Eye (tissue), 1 donor: ENCODE measurements around the gene NR5A1.

Experiments used
- DNase-seq: peaks from one replicate; pipeline ENCODE4 v3.0.0-alpha.2; 2015

NR5A1 gene

DNA sequence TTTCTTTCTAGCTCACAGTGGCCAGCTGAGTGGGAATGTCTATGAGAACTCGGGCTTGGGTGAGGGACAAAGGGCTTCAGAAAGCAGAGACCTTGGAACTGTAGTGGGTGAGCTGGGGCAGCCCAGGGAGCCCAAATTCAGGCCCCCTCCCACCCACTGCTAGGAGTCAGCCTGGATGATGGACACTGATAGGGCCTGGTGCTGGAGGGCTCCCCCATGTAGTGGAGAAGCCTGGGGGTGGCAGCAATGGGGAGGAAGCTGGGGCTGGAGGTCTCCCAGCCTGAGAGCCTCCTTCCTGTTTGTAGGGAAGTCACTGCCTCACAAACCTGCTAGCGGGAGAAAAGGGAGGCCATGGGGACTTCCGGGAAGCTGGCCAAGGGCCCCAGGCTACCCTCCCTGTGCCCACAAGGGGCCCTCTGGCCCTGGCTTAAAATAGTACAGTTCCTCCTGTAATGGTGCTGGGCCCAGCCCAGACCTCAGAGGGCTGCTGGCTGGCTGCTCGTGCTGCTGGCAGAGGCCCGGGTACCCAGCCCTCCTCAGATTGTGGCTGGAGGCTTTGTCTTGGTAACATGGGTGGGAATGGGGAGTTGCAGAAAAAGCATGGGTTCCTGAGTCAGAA lies 6.3 kb upstream of the NR5A1 start:
- no peak for DNase-seq

- no peak for DNase-seq
Observed at GRCh38 chr9:124512806-124513204, 5.6 kb upstream of the NR5A1 start.

- no peak for DNase-seq
Observed at GRCh38 chr9:124511891-124512805, 4.9 kb upstream of the NR5A1 start.

GRCh38 chr9:124511426-124511840 lies 4.2 kb upstream of the NR5A1 start:
- no peak for DNase-seq

DNA sequence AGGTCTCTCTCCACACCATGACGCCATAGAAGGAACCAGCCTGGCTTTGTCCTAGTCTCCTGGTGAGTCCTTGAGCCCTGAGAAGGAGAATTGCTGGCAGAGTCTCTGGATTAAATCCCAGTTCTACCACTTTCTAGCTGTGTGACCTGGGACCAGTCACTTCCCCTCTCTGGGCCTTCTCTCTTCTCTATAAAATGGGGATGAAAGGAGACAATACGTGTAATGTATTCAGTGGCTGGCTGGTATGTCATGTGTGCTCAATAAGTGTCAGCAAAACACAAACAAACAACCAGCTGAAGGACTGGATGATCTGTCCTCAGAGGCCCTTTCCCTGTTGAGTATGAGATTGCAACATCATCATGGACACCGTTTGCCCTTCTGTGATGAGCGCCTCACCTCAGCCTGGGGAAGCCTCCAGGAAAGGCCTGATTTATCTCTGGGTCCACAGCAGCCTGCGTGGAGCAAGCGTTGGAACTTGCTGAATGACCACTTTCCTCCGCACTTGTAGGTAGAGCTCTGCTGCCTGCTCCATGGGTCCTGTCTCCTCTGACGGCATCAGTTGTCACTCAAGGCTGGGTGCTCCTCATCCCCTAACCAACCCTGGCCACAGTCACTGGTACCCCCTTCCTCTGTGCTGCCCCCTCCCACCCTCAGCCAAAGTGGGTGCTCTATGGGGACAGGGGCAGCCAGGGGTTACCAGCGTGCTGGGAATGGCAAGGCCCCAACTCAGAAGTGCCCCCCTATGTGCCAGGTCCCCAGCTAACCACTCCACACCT lies 3.6 kb upstream of the NR5A1 start:
- no peak for DNase-seq

DNA sequence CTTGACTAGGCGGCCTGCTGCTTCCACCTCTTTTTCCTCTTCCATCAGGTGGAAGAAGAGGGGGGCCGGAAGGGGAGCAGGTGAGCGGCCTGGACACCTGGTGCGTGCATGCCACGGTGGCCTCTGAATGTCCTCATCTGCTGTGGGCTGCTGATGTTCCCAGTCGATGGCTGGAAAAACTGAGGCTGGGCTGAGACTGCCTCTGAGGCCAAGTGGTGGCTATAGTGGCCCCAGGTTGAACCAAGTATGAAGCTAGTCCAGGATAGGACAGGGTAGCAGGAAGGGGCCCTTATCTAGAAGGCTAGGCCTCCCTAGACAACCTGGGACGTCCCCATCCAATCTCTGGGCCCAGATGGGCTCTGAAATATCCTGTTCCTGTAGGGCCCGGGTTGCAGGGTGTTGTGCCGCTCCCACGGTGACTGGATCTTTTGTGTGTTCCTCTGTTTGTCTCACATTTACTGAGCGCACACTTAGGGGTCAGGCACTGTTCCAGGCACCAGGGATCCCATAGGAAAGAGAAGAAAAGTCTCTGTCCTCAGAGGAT lies 753 bp upstream of the NR5A1 start:
- DNase-seq = no peak

- DNase-seq = no peak
Observed at GRCh38 chr9:124506433-124506832, 766 bp downstream of the NR5A1 start.

GRCh38 chr9:124505901-124506346 lies 1.3 kb downstream of the NR5A1 start:
- no peak for DNase-seq

- DNase-seq = no peak
Observed at GRCh38 chr9:124505006-124505900, 1.9 kb downstream of the NR5A1 start.

GRCh38 chr9:124504530-124505005 lies 2.6 kb downstream of the NR5A1 start:
- no peak for DNase-seq

GRCh38 chr9:124503713-124504529 lies 3.3 kb downstream of the NR5A1 start:
- peak; percentile 70 for DNase-seq

- peak; percentile 74 for DNase-seq
Observed at GRCh38 chr9:124502711-124503702, 4.2 kb downstream of the NR5A1 start.

DNA sequence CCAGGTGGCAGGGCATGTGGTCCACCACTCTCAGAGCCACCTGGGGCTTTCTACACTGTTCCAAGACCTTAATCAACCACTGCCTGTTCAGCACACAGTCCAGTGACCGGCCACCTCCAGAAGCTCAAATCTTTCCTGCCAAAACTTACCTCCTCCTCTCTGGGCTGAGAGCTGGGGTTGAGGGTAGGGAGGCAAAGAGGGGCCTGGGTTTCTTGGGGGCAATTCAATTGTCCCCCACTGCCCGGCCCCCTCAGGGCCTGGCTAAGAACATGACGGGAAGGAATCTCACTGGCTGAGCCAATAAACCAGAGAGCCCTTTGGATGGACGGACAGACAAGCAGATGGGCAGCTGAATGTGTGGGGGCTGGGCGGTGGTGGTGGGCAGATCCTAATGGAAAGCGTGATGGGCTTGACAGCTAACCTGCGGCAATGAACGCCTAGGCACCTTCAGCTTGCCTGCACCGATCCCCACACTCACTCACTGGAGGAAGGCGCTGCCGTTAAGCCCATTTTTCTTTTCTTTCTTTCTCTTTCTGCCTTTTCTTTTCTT lies 5.4 kb downstream of the NR5A1 start:
- DNase-seq = no peak

- no peak for DNase-seq
Observed at GRCh38 chr9:124500796-124501611, 6.2 kb downstream of the NR5A1 start.

DNA sequence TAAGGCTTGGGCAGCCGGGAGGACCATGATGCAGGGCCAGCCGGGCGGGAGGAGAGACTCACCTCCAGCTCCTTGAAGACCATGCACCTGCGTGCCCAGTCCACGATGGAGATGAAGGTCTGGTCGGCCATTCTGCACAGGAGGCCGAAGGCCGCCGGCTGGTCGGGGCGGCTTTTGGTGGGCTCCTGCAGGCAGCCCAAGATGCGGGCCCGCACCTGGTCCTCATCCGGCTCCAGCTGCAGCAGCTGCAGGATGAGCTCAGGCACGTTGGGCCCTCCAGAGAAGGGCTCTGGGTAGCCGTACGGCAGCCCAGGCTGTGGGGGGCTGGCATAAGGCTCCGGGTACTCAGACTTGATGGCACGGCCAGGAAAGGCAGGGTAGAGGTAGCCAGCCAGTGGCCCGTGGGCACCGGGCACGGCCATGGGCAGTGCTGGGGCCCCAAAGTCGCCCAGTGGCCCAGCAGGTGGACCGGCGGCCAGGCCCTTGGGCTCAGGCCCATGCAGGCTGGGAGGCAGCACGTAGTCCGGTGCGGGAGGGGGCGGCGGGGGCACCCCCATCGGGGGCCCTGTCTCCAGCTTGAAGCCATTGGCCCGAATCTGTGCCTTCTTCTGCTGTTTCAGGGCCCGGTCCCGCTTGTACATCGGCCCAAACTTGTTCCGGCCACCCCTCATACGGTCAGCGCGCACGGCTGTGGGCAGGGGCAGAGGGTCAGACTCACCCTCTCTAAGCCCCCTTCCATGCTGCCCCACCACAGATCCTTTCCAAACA lies 7.0 kb downstream of the NR5A1 start:
- DNase-seq = no peak

DNA sequence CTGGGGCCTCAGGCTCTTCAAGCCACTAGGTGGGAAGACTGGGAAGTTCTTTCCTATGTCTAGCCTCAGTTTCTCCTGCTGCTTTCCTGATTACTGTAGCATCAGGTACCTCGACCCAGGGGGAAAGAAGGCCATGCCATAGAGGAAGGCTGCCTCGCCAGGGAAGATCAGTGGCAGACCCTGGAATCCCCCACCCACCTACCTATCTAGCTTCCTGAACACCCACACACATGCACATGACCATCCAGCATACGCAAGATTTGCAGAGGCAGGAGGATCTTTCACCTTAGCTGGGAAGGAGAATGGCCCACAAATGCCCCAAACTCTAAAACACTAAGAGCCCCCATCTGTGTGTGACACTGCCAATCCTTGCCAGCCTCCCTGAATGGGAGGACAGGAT lies 8.0 kb downstream of the NR5A1 start:
- DNase-seq = no peak

DNA sequence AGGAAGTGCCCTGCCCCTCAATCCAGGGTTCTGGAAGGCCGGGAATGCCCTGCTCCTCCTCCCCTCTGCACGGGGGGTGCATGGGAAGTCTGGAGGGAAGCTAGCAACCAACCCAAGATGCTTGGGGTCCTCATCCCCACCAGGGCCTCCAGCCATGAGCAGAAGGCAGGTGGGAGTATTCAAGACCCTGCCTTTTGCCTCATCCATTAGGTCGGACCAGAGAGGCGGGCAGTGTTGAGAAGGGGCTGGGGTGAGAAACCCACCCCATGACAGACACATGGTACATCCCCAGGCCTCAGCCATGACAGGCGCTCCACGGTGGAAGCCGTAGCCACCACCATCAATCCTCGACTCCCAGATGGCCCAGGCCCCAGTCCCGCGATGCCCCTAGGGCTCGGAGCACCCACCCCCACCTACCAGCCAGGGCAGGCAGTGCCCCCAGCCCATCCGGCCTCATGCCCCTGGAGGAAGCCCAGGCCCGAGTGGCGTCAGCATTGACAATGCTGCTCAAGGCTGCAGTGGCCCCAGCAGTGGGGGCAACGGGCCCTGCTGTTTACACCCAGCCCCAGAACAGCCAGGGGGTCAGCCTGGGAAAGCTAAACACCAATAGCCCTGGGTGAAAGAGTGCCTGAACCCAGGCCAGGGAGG lies 8.6 kb downstream of the NR5A1 start:
- DNase-seq = no peak
